Effector CD8-positive, alpha-beta T cell (primary cell): ENCODE measurements around the gene GNAS-AS1.

ENCODE experiments used
- DNase-seq: peaks from one replicate; lab custom pipeline; 2025; lab: John Stamatoyannopoulos, UW
- total RNA-seq, 4 experiments: gene quantifications; one replicate each; lab custom pipeline; 2026; lab: John Stamatoyannopoulos, UW

Gene GNAS-AS1
- 0 to 0.58 (median 0.33) reads per million in 4 experiments for total RNA-seq

DNA sequence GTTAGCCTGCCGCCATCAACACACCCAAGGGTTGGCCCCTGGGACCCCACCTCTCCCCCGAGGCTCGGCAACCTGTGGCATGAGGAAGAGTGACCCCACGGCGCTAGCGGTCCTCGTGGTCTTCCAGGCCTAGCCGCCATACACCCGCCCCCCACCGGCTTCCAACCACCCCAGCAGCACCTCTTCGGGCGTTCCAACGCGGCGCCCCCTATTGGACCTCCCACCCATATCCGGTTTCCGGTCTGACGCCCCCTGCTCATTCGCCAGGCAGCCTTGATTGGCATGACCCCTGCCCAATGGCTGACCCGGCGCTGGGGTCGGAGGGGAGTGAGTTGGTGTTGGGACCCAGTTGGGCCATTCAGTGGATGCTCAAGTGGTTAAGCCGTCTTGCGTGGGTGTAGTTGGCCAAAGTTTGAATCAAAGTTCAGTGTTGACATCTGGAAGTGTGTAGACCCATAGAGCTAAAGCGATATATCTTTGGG lies at the start of gene GNAS-AS1:
Gene GNAS-AS1, minus strand, starts transcription at position 210 of the 482 bp plus-strand sequence.
- peak; percentile 75 for DNase-seq

DNA sequence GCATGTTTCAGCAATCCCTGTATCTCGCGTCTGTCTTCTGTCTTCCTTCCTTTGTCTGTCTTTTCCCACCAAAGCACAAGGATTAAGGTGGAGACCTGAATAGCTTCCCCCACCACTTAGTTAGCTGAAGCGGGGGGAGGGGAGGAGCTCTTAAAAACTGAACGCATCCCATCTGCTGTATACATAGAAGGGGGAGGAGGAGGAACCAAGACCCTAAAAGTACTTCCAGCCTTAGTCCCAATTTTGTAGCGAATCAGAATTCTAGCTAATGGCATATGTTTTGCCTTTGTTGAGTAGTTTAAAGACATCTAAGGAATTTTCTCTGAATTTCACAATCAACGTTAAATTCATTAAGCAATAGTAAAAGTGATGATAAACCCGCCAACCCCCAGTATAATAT lies 49.7 kb upstream of the GNAS-AS1 start:
- DNase-seq: no peak

DNA sequence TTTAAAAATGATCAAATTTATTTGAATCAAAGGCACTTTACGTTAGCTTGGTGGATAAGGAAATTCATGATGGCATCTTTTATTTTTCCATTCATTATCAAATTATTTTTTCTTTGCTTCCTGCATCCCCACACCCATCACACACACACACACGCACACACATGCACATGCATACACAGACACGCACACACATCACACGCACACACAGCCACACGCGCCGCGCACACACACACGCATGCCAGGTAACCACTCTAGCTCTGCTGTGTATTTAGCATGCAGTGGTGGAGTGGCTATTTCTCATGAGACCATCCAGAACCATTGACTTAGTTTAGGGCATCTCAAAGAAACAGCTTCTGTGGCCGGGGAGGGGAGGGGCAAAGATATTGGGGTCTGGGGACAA lies 48.8 kb upstream of the GNAS-AS1 start:
- DNase-seq: no peak

DNA sequence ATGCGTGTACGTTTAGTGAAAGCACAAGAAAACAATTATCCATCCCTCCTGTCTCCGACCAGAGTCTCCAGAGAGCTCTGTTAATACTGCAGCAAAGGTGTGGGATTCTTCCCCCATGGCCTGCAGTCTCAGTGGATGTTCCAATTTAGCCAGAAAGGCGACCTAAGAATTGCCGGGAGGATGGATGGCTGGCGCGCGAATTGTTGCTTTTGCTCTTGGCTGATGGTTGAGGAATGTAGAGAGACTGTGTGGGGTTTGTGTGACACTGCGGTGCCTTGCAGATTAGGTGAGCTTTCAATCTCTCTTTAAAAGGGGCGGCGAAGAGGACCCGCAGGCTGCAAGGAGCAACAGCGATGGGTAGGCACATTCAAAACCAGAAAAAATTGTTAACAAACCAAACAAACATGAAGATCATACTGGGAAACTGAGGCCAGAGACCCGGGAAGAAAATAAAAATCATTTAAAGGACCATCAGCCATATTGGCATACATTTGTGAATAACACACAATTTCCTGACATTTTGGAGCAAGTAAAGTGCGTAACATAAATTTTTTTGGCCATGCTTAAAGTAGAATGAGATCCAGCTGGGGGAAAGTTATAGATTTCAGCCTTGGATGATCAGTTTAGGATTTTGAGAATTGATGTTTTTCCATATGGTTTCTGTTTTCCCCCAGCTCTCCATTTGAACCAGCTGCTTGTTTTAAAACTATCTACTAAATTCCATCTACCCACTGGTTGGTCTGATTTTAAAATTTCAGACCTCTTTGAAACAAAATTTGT lies 48.1 kb upstream of the GNAS-AS1 start:
- no peak for DNase-seq

DNA sequence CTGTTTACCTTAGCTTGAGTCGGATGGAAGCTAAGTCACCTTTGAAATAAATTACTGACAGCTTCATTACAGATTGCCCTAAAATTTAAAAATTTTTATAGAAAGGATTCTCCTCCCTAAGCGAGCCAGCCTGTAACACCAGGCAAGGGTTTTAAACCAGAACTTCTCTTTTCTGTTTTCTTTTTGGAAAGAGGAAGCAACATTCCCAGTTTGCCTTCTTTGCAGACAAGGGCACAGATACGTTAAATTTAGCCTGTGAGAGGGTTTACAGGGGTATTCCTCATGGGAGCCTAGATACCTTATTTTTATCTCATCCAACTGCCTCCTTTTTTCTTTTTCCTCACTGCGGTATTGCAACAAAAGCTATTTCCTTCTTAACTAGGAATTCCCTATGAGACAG lies 46.8 kb upstream of the GNAS-AS1 start:
- DNase-seq: no peak

DNA sequence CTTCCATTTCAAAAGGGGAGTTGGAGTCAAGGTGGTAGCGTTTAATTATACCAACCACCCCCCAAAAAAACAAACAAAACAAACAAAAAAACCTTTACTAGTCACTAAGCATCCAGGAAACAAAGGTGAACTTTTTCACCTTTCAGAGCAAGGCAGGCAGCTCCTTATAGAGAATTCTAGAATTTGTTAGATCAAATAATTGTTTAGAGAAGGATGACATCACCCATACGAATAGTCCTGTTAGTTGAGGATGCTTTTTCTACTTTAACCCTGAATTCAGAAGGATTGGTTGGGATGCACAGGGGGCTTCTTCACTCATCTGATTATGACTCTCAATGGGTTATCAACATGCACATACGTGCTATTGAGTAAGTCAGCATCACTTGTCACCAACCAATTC lies 46.1 kb upstream of the GNAS-AS1 start:
- DNase-seq: no peak

DNA sequence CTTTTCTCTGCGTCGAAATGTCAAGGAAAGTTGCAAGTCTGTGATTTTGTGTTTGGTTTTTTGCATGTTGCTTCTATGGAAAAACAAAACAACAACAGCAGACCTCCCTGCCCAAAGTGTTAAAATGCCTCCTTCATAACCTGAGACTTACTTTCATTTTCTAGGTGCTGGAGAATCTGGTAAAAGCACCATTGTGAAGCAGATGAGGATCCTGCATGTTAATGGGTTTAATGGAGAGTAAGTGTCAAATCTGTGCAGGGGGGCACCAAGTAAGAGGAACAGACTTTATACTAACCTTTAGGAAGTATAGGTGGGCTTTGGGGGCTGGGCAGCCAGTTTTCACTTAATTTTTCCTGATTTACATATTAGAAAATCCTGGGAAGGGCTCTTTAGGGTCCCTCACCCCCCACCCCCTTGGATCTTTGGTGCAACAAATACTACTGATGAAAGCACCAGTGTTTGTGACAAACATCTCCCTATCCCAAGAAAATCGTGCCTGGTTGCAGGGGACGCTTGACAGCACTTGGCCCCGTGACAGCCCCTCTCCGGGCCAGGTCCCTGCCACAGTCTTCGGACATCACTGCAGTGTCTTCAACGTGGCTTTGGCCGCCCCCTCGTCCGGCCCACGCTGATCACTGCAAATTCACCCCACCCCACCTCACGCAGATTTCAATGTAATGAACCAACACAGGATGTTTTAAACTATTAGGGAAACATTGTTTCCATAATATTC lies 44.9 kb upstream of the GNAS-AS1 start:
- no peak for DNase-seq

DNA sequence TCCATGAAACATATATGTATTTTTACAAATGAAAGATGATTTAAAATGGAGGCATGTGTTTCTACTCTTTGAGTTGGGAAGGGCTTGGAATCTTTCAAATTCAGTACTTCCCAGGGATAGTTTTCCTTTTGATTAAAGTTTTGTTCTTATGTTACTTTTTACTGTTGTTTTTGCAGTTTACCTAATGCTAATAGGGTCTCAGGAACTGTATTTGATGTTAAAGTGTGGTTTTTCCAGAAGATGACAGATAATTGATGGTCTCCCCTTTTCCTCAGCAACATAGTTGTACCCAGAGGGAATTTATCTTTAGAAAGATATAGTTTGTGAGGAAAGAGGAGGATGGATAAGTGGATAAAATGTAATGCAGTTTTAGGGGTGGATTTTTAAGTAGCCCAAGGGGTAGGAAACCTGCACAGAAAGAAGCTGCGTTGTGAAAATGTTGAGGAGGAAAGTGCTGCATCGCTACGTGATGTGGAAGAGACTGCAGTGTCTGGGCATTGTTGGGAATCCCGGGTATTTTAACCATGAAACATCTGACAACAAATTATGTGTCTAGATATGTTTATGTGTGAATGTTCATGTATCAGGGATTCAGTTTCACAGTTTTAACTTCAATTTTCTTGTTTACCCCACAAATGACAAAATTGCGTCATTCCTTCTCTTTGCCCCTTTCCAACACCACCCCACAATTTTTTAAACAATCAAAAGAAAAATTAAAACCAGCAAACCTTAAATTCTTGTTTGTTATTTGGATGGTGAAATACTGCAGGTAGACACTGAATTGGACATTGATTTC lies 44.1 kb upstream of the GNAS-AS1 start:
- DNase-seq: no peak

DNA sequence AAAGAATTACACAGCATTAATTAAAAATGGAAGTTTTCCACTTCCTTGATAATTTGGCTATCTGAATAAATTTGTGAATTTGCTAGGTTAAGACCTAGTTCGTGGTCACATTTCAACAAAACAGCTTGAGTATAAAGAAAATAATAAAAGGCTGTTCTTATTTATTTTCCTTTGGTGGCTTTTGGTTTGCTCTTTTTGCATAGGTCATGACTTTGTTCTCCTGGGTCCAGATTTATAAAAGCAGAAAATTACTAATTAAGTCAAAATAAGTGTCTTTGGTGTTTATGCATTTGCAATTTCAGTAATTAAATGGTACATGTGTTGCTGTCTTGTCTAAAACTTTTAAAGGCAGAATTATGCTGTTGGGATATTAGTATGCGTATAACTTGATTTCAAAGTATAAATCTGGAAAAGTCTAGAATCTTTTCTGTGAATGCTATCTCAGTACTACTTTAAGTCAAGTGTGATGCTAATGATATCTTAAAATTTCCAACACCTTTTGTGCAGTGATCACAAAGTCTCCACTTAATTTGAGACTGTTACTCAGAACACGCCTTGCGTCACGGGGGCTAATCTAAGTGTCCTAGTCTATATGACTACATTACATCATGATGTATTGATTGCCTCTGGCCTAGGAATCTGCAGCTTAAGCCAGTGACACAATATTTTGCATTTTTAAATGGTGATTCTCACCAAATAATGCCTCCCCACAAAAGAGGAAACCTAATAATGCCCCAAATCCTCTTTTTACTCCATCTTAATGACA lies 42.8 kb upstream of the GNAS-AS1 start:
- DNase-seq: no peak

DNA sequence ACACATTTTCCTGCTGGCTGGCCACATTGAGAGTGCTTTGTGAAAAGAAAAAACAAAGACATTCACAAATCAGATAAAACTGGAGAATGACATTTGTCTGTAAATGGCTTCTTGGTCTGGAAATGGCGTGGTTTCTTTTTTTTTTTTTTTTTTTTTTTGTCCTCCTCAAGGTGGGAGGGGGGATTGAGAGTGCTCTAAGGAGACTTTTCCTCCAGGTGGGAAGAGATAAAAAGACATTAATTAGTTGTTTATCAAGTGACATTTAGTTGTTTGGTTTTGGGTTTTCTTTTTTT lies 42.2 kb upstream of the GNAS-AS1 start:
- DNase-seq: no peak

DNA sequence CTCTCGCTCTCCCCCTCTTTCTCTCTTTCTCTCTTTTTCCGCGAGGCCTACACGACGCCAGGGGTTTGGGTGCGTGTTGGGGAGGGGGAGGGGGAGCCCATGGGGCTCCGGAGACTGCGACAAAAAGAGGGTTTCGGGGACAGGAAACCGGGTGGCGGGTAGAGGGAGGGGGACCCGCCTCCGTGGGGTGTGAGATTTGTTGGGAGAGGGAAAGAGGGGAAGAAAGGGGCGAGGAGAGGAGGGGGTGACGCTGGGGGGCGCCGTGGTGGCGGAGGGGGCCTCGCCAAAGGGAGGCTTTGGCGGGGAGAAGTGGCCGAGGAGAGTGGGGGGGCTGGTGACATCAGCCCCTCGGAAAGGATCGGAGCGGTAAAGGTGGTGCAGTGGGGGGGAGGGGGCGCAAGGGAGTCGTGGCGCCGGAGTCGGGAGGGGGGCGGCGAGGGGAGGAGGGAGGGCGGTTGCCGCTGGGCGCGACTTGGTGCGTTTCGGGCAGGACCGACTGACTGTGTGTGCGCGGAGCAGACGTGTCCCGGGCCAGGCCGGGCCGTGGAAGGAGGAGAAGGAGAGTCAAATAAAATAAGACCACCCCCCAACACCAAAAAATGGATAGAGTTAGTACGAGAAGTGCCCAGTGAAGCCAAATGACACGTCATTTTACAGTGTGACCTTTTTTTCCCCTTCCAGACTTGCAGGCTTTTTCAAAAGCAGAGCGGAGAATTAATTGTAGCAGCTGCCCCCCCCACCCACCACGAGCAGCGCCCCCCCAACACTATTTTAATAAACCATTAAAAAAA lies 41.6 kb upstream of the GNAS-AS1 start:
- peak; percentile 64 for DNase-seq

DNA sequence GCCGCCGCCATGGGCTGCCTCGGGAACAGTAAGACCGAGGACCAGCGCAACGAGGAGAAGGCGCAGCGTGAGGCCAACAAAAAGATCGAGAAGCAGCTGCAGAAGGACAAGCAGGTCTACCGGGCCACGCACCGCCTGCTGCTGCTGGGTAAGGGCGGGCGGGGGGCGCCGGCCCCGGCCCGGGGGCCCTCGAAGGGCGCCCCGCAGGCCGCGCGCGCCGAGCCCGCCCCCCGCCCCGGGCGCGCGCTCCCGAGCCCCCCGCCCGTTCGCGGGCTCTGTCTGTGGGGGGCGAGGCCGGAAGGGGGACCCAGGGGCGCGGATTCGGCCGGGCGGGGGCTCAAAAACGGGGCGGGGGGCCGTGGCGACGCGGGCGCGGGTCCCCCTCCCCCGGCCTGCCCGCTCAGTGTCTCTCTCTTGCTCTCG lies 41.0 kb upstream of the GNAS-AS1 start:
- peak; percentile 27 for DNase-seq

DNA sequence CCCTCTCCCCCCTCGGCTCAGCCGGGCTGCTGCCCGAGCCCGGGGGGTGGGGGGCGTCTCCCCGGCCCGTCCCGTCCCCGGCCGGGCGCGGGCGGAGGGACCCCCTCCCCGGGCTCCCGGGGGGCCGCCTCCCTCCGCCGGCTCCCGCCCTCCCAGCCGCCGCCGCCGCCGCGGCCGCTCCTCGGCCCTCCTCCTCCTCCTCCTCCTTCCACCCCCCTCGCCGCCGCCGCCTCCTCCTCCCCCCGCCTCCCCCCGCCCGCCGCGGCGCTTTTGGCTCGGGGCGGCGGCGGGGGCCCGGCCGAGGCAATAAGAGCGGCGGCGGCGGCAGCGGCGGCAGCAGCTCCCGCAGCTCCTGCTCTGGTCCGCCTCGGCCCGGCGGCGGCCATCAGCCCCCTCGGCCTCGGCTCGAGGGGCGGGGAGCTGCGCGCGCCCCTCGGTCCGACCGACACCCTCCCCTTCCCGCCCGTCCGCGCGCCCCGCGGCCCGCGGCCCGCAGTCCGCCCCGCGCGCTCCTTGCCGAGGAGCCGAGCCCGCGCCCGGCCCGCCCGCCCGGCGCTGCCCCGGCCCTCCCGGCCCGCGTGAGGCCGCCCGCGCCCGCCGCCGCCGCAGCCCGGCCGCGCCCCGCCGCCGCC lies 40.5 kb upstream of the GNAS-AS1 start:
- peak; percentile 66 for DNase-seq

DNA sequence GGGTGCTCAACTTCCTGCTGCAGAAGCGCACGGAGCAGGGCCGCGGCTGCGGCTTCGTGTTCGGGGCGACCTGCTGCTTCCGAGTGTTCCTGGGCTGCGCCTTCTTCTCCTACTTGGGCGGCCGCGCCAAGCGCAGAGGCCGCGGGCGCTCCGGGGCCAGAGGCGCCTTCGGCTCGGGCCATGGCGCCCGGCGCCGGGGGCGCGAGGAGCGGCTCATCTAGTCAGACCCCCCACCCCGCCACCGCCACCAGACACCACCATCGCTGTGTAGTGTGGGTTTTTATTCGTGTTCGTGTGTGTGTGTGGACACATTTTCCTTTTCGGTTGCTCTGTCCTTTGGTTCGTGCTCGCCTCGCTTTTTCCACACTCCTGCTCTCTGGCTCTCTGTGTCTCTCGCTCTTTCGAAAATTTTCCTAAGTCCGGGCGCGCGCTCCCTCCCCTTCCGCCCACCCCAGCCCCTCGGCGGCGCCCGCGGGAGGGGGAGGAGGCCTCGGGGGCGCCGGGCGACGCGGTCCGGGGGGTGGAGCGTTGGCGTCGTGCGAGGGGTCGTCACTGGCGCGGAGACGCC lies 39.9 kb upstream of the GNAS-AS1 start:
- DNase-seq: peak; percentile 66

DNA sequence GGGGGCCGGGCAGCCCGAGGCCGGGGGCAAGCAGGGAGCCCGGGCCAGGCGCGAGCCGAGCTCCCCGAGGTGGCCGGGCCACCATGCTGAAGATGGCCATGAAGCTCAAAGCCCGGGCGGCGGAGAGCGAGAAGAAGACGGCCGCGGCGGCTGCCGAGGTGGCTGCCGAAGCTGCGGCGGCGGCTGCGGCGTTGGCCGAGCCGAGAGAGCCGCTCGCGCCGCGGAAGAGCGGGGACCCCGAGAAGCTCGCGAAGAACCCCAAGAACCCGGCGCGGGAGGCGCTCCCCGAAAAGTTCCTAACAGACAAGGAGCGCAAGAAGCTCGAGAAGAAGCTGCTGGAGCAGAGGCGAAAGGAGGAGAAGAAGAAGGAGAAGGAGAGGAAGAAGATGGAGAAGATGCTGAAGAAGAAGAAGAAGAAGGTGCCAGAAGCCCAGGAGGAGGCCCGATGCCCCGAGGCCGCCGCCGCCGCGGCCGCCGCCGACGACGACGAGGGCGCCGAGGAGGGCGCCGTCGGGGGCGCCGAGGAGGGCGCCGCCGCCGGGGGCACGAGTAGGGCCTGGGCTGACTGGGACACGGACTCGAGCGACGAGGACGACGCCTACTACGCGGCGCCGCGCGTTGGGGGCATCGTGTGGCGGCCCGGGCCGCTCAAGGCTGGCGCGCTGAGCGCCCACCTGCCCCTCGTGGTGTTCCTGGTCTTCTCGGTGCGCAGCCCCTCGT lies 39.3 kb upstream of the GNAS-AS1 start:
- no peak for DNase-seq

DNA sequence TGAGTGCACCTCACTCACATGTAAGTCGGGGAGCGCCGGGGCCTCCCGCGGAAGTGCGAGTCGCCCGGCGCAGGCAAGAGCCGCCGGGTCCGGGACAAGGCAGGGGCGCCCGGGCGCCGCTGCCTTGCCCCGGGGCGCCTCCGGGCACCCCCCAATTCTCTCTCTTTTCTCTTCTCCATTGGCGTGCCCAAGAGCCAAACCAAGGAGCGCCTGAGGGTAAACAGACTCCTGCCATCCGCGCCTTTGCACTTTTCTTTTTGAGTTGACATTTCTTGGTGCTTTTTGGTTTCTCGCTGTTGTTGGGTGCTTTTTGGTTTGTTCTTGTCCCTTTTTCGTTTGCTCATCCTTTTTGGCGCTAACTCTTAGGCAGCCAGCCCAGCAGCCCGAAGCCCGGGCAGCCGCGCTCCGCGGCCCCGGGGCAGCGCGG lies 38.6 kb upstream of the GNAS-AS1 start:
- DNase-seq: no peak

DNA sequence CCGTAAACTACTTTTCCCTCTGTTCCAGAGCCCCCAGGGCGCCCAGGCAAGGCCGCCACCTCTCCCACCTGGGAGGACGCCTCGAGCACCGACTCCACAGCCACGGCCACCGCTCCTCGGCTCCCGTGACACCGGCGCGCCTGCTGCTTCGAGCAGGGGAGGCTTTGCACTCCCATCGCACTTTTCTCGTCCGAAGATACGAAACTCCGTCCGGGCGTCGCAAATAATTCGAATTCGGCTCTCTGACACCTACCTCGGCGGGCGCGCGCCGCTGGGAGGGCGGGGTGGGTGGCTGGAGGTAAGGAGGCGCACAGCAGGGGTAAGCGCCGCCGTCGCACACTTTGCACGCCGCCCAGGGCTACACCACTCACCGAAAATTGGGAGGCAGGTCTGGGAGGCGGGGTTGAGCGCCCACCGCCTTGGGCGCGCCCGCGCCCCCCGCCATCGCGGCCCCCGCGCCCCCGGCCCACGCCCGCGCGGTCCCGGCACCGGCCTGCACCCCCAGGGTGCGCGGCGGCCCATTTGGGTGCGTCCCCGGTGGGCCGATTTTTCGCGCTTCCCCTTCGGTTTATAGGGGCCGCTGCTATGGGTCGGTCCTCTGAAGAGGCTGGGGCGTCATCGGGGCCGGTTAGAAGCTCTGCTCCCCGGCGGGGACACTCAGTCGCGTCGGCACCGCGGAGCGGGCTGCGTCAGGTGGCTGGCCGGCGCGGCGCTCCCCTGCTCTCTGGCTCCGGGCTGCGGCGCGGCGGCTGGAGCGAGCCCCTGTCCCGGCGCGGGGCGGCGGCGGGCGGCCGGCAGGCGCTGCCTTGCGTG lies 38.0 kb upstream of the GNAS-AS1 start:
- peak; percentile 69 for DNase-seq

DNA sequence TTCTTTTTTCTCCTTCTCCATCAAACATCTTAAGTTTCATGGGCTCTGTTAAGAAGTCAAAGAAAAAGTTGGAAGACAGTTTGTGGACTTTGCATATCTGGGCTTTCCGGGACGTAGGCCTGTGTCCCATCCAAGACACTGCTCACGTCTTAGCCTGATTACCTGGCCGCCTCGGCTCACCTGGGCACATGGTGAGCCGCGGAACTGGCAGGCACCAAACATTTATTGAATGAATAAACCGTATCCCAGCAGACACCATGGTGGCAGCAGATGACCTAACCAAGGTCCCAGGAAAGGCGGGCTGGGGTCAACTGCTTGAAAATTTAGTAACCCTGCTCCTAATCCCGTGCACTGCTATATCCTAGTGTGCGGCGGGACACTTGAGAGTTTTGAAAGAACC lies 37.4 kb upstream of the GNAS-AS1 start:
- DNase-seq: no peak

DNA sequence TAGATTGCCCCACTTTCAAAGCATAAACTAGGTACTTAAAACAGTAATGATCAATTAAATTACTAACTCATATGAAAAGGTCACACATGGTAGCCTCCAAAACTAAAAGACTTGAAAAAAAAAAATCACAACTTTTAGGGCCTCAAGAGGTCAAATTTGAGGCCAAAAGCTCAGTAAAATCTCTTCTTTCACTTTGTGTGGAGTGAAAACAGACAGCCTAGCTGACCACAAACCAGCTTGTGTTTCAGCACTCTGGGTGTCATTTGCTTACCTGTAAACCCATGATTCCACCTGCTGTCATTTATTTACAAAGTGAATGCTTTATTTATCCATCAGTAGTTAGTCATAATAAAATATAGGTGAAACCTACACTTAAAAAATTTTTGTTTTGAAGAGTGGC lies 35.8 kb upstream of the GNAS-AS1 start:
- no peak for DNase-seq
